Fibroblast of lung (primary cell): ENCODE data around the gene HS3ST3A1.

ENCODE experiments used
- EZH2 ChIP-seq: IDR thresholded peaks from 2 replicates; pipeline ENCODE4 v1.5.1; 2012; ENCODE audit warnings: low read length, control low read depth, mild to moderate bottlenecking; ENCODE audit errors: missing control alignments
- TF ChIP-seq, protein P1 (sequence below), 2 donors: IDR thresholded peaks in 1 of 2; conservative IDR thresholded peaks in 1 of 2; 1 replicate in 1 of 2; 2 replicates in 1 of 2; pipeline ENCODE4 v1.5.1; 2011 to 2012; ENCODE audit warnings: low read length in 2 of 2, control low read depth in 1 of 2, inconsistent platforms in 1 of 2, low read depth in 1 of 2, mild to moderate bottlenecking in 1 of 2

DNA sequence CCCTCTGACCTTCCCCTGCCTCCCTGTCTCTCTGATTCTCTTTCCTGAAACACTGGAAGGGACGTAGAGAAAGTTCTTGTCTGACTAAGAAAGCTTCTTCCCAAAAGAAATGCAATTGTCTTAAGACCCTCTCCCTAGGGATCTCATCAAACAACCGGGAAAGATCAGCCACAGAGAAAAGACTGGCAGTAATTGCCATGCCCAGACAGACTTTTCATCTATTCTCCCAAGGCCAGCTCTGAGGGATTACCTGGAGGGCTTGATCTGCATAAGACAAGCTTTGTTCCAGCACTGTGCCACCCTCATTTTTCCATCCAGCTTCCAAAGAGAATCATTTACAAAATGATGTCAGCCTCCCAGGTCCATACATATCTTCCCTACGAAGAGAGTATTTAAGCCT is 38.8 kb upstream of the HS3ST3A1 start:
- TF ChIP-seq, protein P1, sequence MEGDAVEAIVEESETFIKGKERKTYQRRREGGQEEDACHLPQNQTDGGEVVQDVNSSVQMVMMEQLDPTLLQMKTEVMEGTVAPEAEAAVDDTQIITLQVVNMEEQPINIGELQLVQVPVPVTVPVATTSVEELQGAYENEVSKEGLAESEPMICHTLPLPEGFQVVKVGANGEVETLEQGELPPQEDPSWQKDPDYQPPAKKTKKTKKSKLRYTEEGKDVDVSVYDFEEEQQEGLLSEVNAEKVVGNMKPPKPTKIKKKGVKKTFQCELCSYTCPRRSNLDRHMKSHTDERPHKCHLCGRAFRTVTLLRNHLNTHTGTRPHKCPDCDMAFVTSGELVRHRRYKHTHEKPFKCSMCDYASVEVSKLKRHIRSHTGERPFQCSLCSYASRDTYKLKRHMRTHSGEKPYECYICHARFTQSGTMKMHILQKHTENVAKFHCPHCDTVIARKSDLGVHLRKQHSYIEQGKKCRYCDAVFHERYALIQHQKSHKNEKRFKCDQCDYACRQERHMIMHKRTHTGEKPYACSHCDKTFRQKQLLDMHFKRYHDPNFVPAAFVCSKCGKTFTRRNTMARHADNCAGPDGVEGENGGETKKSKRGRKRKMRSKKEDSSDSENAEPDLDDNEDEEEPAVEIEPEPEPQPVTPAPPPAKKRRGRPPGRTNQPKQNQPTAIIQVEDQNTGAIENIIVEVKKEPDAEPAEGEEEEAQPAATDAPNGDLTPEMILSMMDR (conservative IDR thresholded peaks at IDR 0.05 in 1 of 2, IDR thresholded peaks at IDR 0.05 in 1 of 2; ENCODE audit: low read depth in 1 of 2, low read length in 2 of 2) = no peak
- no peak for TF ChIP-seq EZH2
